Mesothelial cell of epicardium (in vitro differentiated cells): ENCODE results near the gene BSND. TPM values are rescaled to one million over a fixed set of nuclear protein-coding genes. Genes with fewer than 3 reads are reported as not detected.

Source experiments
- DNase-seq, 2 experiments: peaks; one replicate each; pipeline ENCODE4 v3.0.0; 2021; ENCODE audit warnings: low spot score in 2 of 2; ENCODE audit not compliant: unreplicated experiment in 2 of 2
- H3K27ac Mint-ChIP-seq: 2 replicates; pipeline ENCODE4 v1.8.0; 2021; ENCODE audit warnings: mixed read lengths
- H3K27me3 Mint-ChIP-seq: 2 replicates; pipeline ENCODE4 v1.8.0; 2021; ENCODE audit warnings: low read depth, mixed read lengths
- H3K36me3 Mint-ChIP-seq: 2 replicates; pipeline ENCODE4 v1.8.0; 2021; ENCODE audit warnings: mixed read lengths
- H3K4me1 Mint-ChIP-seq: 2 replicates; pipeline ENCODE4 v1.8.0; 2021; ENCODE audit warnings: mixed read lengths
- H3K4me3 Mint-ChIP-seq: 2 replicates; pipeline ENCODE4 v1.8.0; 2021; ENCODE audit warnings: mild to moderate bottlenecking, moderate library complexity, mixed read lengths
- H3K9me3 Mint-ChIP-seq: 2 replicates; pipeline ENCODE4 v1.8.0; 2021; ENCODE audit warnings: mixed read lengths
- total RNA-seq: library from RNA; stranded (reverse); gene quantifications from 3 replicates; pipeline ENCODE4 v1.2.1, GENCODE V29; 2021
- TF ChIP-seq, protein P1 (sequence below): fragments of 200-600 bp; sonication (generic); IDR thresholded peaks from one replicate; pipeline ENCODE4 v1.5.0; 2021; ENCODE audit warnings: antibody characterized with exemption; ENCODE audit not compliant: unreplicated experiment

BSND gene
- total RNA-seq, 1 donor from 2014 or later, result 0.09 TPM

DNA sequence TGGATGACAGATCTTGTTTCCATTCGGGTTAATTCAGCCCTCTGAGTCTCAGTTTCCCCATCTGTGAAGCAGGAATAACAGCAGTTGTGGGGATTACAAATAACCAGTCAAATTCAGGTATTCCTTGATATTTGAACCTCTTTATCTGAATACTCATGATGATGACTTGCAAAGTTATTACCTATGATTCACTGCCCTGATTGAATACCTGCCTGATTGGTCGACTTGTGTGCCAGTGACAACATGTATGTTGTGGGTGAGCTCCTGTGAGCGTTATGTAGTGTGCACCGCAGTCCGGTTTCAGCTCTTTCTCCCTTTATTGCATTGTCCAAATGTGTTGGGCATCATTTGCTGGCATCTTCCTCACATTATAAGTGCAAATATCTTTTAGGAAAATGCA lies 27.8 kb upstream of the BSND start:
- Mint-ChIP-seq H3K27me3 (no peaks in the 10 kb centered on the region), H3K36me3 (no peaks in the 10 kb centered on the region), H3K27ac (no peak overlapping the region), H3K4me3 (no peak overlapping the region), H3K4me1 (peaks cover 13% of the 10 kb centered on the region), H3K9me3 (no peaks in the 10 kb centered on the region)
- DNase-seq, result no peak
- TF ChIP-seq, protein P1, sequence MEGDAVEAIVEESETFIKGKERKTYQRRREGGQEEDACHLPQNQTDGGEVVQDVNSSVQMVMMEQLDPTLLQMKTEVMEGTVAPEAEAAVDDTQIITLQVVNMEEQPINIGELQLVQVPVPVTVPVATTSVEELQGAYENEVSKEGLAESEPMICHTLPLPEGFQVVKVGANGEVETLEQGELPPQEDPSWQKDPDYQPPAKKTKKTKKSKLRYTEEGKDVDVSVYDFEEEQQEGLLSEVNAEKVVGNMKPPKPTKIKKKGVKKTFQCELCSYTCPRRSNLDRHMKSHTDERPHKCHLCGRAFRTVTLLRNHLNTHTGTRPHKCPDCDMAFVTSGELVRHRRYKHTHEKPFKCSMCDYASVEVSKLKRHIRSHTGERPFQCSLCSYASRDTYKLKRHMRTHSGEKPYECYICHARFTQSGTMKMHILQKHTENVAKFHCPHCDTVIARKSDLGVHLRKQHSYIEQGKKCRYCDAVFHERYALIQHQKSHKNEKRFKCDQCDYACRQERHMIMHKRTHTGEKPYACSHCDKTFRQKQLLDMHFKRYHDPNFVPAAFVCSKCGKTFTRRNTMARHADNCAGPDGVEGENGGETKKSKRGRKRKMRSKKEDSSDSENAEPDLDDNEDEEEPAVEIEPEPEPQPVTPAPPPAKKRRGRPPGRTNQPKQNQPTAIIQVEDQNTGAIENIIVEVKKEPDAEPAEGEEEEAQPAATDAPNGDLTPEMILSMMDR, result no peak

DNA sequence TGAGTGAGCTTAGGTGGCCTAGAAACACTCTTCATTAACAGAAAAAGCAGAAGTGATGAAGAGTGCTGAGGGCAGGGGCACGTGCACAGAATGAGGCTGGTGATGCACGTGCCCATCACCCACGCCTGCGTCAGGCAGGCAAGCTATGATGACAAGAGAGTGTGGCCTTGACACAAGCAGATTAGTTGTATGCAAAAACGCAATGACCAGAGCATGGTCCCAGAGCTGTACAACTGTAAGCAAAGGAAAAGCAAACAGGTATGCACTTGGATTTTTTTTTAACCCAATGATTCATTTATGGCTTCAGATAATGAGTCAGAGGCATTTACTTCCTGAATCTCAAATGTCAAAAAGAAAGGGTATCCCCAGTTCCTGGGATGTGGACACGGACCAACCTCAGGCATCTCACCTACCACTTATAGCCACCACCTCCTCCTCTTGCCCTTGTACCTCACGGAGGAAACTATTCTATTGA lies 27.4 kb upstream of the BSND start:
- DNase-seq, result peak in 1 of 2 experiments; percentile 20
- no peak overlapping the region for H3K27ac Mint-ChIP-seq
- H3K4me3 Mint-ChIP-seq, result no peak overlapping the region
- peaks cover 15% of the 10 kb centered on the region for H3K4me1 Mint-ChIP-seq
- no peaks in the 10 kb centered on the region for H3K36me3 Mint-ChIP-seq
- no peaks in the 10 kb centered on the region for H3K27me3 Mint-ChIP-seq
- TF ChIP-seq, protein P1, result no peak
- no peaks in the 10 kb centered on the region for H3K9me3 Mint-ChIP-seq

DNA sequence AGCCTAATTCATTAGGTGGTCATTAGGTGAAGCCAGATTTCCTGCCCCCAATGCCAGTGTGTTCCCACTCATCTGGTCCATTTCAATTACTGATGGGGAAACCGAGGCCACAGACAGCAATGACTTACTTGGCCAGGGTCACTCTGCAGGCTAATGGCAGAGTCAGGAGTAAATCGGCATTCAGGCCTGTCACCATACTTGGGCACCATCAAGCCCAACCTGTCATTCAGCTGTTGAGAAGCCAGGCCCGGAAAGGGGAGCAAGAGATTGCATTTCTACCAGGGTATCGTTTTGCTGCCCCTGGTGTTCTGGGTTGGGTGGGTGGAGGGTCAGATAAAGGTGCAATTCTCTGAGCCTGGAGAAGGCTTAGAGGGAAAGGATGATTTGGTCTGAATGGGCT lies 26.3 kb upstream of the BSND start:
- Mint-ChIP-seq H3K36me3 (no peaks in the 10 kb centered on the region), H3K27me3 (no peaks in the 10 kb centered on the region), H3K9me3 (no peaks in the 10 kb centered on the region), H3K4me3 (no peak overlapping the region), H3K4me1 (peaks cover 23% of the 10 kb centered on the region), H3K27ac (no peak overlapping the region)
- no peak for DNase-seq
- TF ChIP-seq, protein P1, result no peak

DNA sequence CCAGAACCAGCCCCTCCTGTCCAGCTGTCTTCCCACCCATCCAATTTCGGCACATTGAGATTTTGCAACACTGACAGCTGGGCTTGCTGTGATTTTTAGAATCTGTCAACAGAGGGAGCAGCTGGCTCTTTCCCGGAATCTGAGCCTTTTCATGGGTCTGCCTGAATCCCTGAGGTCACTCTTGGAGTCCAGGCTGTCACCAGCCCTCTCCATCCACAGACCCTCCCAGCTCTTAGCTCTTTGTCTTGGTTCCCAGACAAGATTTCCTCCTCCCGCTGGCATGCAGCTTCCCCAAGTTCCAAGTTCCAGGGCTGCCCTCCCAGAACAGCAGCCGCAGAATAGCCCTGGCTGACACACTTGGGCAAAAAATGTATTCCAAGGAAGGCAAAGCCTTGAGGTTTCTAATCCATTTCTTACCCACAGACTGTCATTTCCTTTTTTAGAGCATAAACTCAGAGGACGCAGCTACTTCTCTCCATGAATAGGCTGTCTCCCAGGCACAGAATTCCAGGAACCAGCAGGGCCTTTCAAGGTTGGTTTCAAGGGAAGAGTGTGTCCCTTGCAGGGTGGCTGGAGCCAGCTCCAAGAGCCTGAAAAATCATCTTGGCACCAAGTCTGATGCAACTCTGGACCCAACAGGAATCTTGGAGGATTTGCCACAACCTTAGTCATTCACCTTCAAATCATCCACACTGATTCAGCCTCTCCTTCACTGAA lies 25.4 kb upstream of the BSND start:
- TF ChIP-seq, protein P1, result no peak
- H3K27ac Mint-ChIP-seq, result no peak overlapping the region
- peak in 1 of 2 experiments; percentile 37 for DNase-seq
- no peak overlapping the region for H3K4me3 Mint-ChIP-seq
- no peaks in the 10 kb centered on the region for H3K9me3 Mint-ChIP-seq
- H3K36me3 Mint-ChIP-seq, result no peaks in the 10 kb centered on the region
- peaks cover 30% of the 10 kb centered on the region for H3K4me1 Mint-ChIP-seq
- H3K27me3 Mint-ChIP-seq, result peaks cover 4% of the 10 kb centered on the region

DNA sequence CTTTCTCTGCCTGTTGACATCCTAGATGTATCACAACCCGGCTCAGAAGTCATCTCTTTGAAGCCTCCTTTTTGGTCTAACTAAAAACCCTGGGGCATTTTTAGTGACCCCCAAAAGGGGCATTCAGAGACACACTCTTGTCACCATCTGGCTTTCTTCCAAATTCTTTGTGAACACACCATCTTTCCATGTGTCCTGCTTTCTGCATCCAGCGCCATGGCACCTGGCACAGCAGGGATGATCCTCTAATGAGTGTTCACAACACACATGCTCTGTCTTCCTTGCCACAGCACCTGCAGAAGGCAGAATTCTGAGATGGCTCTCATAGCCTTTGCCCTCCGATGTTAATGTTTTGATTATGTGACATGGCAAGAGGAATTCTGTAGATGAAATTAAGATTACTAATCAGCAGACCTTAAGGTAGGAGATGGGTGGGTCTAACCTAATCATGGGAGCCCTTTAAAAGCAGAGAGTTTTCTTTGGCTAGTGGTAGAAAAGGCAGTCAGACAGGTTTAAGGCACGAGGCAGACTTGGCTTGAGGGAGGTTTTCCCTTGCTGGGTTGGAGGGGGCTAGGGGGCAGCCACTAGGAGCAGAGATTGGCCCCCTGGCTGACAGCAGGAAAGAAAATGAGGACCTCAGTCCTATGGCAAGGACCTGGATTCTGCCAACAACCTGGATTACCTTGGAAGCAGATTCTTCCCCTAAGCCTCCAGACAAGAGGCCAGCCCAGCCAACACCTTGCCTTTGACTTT lies 23.2 kb upstream of the BSND start:
- H3K9me3 Mint-ChIP-seq, result no peaks in the 10 kb centered on the region
- peak overlapping the region; percentile 10 for H3K27ac Mint-ChIP-seq
- no peaks in the 10 kb centered on the region for H3K36me3 Mint-ChIP-seq
- peak in 1 of 2 experiments; percentile 29 for DNase-seq
- peaks cover 18% of the 10 kb centered on the region for H3K27me3 Mint-ChIP-seq
- H3K4me3 Mint-ChIP-seq, result no peak overlapping the region
- TF ChIP-seq, protein P1, result no peak
- peaks cover 30% of the 10 kb centered on the region for H3K4me1 Mint-ChIP-seq
